Esophagus muscularis mucosa (tissue), 4 donors: ENCODE data around the gene KLHL5. TPM values are rescaled to one million over a fixed set of nuclear protein-coding genes. Genes with fewer than 3 reads are reported as not detected.
A peak's percentile ranks its signal among the peaks of the same experiment; 100 is the strongest.

Source experiments
- DNase-seq: peaks from one replicate; pipeline ENCODE4 v3.0.0-alpha.2; 2017; ENCODE audit errors: extremely low spot score
- H3K27ac ChIP-seq, 4 donors: fragments of 200-600 bp; sonication (generic); replicated peaks in 1 of 4; 1 replicate in 3 of 4; 2 replicates in 1 of 4; pipeline ENCODE4 v1.5.1; 2016 to 2019; ENCODE audit warnings: mild to moderate bottlenecking in 1 of 4
- H3K27me3 ChIP-seq, 4 donors: fragments of 200-600 bp; sonication (generic); one replicate each; pipeline versions ENCODE4 v1.5.1 to v1.6.0; 2016 to 2019
- H3K36me3 ChIP-seq, 4 donors: fragments of 200-600 bp; sonication (generic); one replicate each; pipeline ENCODE4 v1.5.1; 2016 to 2019
- H3K4me1 ChIP-seq, 4 donors: fragments of 200-600 bp; sonication (generic); one replicate each; pipeline ENCODE4 v1.5.1; 2016 to 2019
- H3K4me3 ChIP-seq, 4 donors: fragments of 200-600 bp; sonication (generic); 1 replicate in 2 of 4; 2 replicates in 2 of 4; pipeline ENCODE4 v1.5.1; 2016 to 2019; ENCODE audit warnings: mild to moderate bottlenecking in 4 of 4, moderate library complexity in 1 of 4
- H3K9me3 ChIP-seq, 4 donors: fragments of 200-600 bp; sonication (generic); 1 replicate in 3 of 4; 2 replicates in 1 of 4; pipeline ENCODE4 v1.5.1; 2016 to 2019
- EP300 ChIP-seq: sonication (generic); formaldehyde crosslinking; IDR thresholded peaks from one replicate; pipeline ENCODE4 v1.6.1; 2017; ENCODE audit warnings: antibody characterized with exemption
- POLR2A ChIP-seq: fragments of 450-650 bp; IDR thresholded peaks from one replicate; pipeline ENCODE4 v1.6.1; 2017; ENCODE audit warnings: antibody characterized with exemption, moderate library complexity, mild to moderate bottlenecking, low read depth
- POLR2AphosphoS5 ChIP-seq, 2 donors: sonication (generic); formaldehyde crosslinking; IDR thresholded peaks; one replicate each; pipeline ENCODE4 v1.6.1; 2017; ENCODE audit warnings: antibody characterized with exemption in 2 of 2
- WGBS: methylation state at CpG from one replicate; pipeline ENCODE4 v1.1.5; 2018; 5-methylcytosine and 5-hydroxymethylcytosine counted together
- intact Hi-C: fragments of 100-400 bp; cut with DNase I; formaldehyde crosslinking; loops from one replicate; pipeline ENCODE4 v1.15.1; 2023
- total RNA-seq, 4 donors: library from RNA; depleted of rRNA; stranded (reverse); fragments of >200 nt; gene quantifications; one replicate each; pipeline versions ENCODE4 v1.1.0 to v1.2.1, GENCODE V29; 2016
- TF ChIP-seq, protein P1 (sequence below), 3 experiments: fragments of 200-600 bp in 2 of 3; fragments of 450-650 bp in 1 of 3; sonication (generic) in 2 of 3; IDR thresholded peaks; one replicate each; pipeline ENCODE4 v1.5.1; 2017 to 2019; ENCODE audit warnings: antibody characterized with exemption in 3 of 3, mild to moderate bottlenecking in 2 of 3, moderate library complexity in 1 of 3

The KLHL5 gene
- total RNA-seq, 4 donors from 2014 or later, result 92.7 to 187 (median 111) TPM

DNA sequence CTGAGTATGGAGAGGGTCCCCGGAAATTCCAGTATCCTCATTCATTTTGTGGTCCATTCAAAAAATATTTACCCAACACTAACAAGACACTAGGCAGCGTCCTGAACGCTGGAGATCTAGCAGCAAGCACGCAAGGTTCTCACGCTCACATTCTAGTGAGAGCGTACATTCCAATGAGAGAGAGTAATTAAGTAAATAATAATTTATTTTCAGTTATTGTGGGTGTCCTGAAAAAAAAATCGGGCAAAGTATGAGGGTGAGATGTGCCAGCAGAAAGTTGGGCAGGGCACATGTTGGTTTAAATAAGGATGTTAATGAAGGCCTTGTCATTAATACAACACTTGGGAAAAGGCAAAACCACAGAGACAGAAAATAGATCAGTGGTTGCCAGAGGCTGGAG is 25.9 kb upstream of the KLHL5 start:
- intact Hi-C loops, result no loop called here
- Histone ChIP-seq H3K36me3 (no peaks in the 10 kb centered on the region), H3K27me3 (no peaks in the 10 kb centered on the region), H3K9me3 (no peaks in the 10 kb centered on the region), H3K4me3 (no peak overlapping the region), H3K4me1 (no peaks in the 10 kb centered on the region), H3K27ac (no peak overlapping the region)
- no peak for DNase-seq
- TF ChIP-seq POLR2A (no peak), POLR2AphosphoS5 (IDR thresholded peaks at IDR 0.05) (no peak), EP300 (no peak)
- TF ChIP-seq, protein P1, sequence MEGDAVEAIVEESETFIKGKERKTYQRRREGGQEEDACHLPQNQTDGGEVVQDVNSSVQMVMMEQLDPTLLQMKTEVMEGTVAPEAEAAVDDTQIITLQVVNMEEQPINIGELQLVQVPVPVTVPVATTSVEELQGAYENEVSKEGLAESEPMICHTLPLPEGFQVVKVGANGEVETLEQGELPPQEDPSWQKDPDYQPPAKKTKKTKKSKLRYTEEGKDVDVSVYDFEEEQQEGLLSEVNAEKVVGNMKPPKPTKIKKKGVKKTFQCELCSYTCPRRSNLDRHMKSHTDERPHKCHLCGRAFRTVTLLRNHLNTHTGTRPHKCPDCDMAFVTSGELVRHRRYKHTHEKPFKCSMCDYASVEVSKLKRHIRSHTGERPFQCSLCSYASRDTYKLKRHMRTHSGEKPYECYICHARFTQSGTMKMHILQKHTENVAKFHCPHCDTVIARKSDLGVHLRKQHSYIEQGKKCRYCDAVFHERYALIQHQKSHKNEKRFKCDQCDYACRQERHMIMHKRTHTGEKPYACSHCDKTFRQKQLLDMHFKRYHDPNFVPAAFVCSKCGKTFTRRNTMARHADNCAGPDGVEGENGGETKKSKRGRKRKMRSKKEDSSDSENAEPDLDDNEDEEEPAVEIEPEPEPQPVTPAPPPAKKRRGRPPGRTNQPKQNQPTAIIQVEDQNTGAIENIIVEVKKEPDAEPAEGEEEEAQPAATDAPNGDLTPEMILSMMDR (IDR thresholded peaks at IDR 0.05), result no peak
- WGBS, result 90% methylated on average over 7 of the region's 7 CpGs

DNA sequence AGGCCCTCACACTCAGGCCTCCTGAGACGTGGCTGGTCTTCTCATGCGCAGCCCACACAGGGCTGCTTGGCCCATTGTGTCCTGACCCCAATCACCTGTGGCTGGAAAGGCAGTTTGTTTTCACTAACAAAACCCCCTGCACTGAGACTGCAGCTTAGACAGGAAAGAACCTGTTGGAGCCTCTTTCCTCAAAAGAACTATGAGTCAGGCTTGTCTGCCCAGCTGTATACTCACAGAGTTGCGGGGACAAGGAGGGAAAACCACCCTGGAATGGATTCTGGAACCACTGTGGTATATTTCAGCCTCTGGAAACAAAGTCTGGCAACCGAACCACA is 24.6 kb upstream of the KLHL5 start:
- no peak for DNase-seq
- intact Hi-C loops, result no loop called here
- Histone ChIP-seq H3K4me3 (no peak overlapping the region), H3K9me3 (no peaks in the 10 kb centered on the region), H3K27ac (peak overlapping the region in 1 of 4 donors; percentile 6), H3K36me3 (no peaks in the 10 kb centered on the region), H3K27me3 (no peaks in the 10 kb centered on the region), H3K4me1 (peaks cover 0 to 3% (median 0%) of the 10 kb centered on the region in 4 donors)
- 94% methylated on average over 4 of the region's 4 CpGs for WGBS
- TF ChIP-seq EP300 (no peak), POLR2AphosphoS5 (IDR thresholded peaks at IDR 0.05) (no peak), POLR2A (no peak)
- TF ChIP-seq, protein P1 (IDR thresholded peaks at IDR 0.05), result no peak

DNA sequence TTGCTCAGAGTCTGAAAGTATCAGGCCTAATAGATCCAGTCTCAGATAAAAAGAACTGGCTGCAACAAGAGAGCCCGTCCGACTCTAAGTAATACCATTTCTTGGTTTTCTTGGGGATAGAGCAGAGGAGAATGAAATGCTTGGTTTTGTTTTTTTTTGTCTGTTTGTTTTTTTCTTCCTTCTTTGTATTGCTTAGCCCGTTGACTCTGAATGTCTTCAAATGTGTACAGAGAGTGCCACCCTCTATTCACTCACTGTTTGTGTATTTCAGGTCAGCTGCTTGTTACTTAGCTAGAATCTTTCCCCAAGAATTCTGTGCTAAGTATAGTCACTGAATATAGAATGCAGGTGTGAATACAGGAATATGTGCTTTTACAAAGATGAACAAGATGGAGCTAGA is 24.1 kb upstream of the KLHL5 start:
- intact Hi-C loops, result no loop called here
- Histone ChIP-seq H3K9me3 (no peaks in the 10 kb centered on the region), H3K27me3 (no peaks in the 10 kb centered on the region), H3K36me3 (no peaks in the 10 kb centered on the region), H3K4me3 (no peak overlapping the region), H3K27ac (no peak overlapping the region), H3K4me1 (peaks cover 0 to 8% (median 4%) of the 10 kb centered on the region in 4 donors)
- WGBS, result 81% methylated on average over 3 of the region's 3 CpGs
- TF ChIP-seq POLR2AphosphoS5 (IDR thresholded peaks at IDR 0.05) (no peak), POLR2A (no peak), EP300 (no peak)
- TF ChIP-seq, protein P1 (IDR thresholded peaks at IDR 0.05), result no peak
- DNase-seq, result no peak

DNA sequence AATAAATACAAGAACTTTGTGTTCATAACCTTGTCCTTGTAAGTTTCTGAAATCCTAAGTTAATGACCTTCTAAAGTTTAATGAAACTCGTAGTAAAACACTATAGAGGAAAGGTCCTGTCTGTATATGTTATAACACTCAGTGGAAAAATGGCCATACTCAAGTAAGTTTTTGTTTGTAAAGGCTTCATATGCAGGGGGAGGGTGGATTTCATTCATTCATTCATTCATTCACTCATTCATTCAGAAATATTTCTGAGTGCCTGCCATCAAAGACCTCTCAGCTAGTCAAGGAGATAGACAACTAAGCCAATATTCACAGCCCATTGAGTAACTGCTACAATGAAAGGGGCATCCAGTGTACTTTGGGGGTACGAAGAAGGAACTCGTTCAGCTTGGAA is 22.9 kb upstream of the KLHL5 start:
- Histone ChIP-seq H3K27me3 (no peaks in the 10 kb centered on the region), H3K4me3 (no peak overlapping the region), H3K4me1 (peaks cover 0 to 20% (median 15%) of the 10 kb centered on the region in 4 donors), H3K9me3 (no peaks in the 10 kb centered on the region), H3K36me3 (no peaks in the 10 kb centered on the region), H3K27ac (no peak overlapping the region)
- WGBS, result 93% methylated on average over 3 of the region's 3 CpGs
- DNase-seq, result no peak
- intact Hi-C loops, result no loop called here
- TF ChIP-seq POLR2AphosphoS5 (IDR thresholded peaks at IDR 0.05) (no peak), EP300 (no peak), POLR2A (no peak)
- TF ChIP-seq, protein P1 (IDR thresholded peaks at IDR 0.05), result no peak

DNA sequence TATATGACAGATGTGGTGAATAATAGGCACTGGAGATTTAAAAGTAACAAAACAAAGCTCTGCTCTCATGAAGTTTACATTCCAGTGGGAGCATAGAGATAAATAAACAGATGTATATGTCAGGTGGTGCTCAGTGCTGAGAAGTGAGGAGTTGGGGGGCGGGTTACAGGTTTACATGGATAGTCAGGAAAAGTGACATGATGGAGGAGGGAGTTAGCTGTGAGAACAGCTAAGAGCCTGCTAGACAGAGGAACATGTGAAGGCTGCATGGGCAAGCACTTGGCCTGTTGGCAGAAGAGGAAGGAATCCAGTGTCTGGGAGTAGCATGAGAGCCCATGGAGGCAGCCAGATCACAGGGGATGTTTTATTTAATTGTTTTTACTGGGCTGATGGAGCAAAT is 19.7 kb upstream of the KLHL5 start:
- H3K9me3 ChIP-seq, result no peaks in the 10 kb centered on the region
- H3K27ac ChIP-seq, result peak overlapping the region in 3 of 4 donors; percentile 97 to 98 (median 98)
- H3K4me3 ChIP-seq, result no peak overlapping the region
- no peaks in the 10 kb centered on the region for H3K36me3 ChIP-seq
- peaks cover 8 to 37% (median 37%) of the 10 kb centered on the region in 4 donors for H3K4me1 ChIP-seq
- DNase-seq, result no peak
- intact Hi-C loops, result loop anchor here (5.0 to 10.0 kb wide), 2 partner anchors 90 to 138 kb away; no protein-coding TSS in a partner anchor
- WGBS, result 74% methylated on average over 1 of the region's 1 CpG
- no peak for TF ChIP-seq POLR2A
- no peak for TF ChIP-seq EP300
- TF ChIP-seq, protein P1 (IDR thresholded peaks at IDR 0.05), result no peak
- TF ChIP-seq POLR2AphosphoS5 (IDR thresholded peaks at IDR 0.05), result no peak
- H3K27me3 ChIP-seq, result no peaks in the 10 kb centered on the region
